DLD1 (cell line): ENCODE results near the gene UAP1L1.

ENCODE experiments used
- in situ Hi-C: cut with HindIII; loops from 2 replicates; pipeline ENCODE4 v1.10.0; 2017; ENCODE audit warnings: low sequenced_read_pairs

UAP1L1 gene

DNA sequence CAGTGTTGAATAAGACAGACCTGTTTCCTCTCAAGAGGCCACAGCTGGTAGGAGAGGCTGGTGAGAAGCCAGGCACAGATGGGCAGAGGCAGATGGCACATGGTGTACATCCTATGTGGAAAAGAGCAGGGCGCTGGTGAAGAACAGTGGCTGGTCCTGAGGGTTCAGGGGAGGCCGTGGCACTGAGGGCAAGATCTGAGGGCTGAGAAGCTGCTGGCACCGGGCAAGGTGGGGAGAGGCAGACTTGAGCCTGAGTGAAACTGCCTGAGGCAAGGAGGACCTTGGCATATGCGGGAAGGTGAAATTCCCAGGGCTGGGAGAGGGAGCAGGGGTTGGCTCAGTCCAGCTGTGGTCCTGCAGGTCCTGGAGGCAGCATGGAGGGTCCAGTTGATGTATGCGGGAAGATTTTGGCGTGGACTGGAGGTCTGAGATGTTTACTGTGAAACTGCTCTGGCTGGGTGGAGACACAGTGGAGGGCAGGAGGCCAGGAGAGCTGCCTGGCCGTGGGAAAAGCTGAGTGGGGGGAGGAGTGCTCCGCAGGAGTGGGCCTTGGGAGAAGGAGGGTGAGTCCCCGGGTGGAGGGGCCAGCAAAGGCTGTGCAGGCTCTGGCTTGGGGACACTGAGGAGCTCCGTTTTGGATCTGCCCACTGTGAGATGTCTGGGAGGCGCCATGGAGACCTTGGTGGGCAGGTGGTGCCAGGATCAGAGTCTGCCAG is 12.1 kb downstream of the UAP1L1 start:
- in situ Hi-C loops: no loop called here

DNA sequence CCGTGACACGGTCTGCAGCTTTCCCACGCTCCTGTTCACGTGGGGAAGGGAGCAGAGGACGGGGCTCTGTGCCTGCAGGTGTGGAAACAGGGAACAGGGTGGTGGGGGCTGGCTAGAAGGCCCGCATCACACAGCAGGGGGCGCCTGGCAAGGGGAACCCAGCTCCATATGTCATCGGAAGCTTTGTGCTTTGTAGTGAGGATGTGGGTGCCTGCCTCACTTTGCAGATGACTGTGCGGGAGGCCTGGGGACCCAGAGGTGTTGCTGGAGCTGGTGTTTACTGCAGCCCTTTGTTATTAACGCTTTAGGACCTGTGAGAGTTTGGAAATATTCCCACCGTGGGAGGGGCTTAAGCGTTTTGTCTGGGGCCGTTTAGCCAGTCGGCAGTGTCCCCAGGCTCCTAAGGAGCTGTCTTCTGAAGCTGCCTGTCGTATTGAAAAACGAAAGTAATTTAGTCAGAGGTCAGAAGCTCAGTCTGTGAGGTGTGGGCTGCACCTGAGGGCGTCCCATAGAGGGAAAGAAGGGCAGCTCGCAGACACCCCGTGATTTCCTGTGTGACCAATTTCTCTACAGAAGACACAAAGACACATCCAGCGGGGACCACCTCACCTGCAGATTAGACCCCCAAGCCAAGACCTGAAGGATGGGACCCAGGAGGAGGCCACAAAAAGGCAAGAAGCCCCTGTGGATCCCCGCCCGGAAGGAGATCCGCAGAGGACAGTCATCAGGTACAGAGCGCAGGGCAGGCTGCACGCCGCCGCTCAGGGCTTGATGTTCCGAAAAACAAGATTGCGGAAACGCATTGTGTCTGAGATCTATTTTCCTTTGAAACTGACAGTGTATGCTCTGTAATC is 18.6 kb downstream of the UAP1L1 start:
- in situ Hi-C loops: no loop called here

DNA sequence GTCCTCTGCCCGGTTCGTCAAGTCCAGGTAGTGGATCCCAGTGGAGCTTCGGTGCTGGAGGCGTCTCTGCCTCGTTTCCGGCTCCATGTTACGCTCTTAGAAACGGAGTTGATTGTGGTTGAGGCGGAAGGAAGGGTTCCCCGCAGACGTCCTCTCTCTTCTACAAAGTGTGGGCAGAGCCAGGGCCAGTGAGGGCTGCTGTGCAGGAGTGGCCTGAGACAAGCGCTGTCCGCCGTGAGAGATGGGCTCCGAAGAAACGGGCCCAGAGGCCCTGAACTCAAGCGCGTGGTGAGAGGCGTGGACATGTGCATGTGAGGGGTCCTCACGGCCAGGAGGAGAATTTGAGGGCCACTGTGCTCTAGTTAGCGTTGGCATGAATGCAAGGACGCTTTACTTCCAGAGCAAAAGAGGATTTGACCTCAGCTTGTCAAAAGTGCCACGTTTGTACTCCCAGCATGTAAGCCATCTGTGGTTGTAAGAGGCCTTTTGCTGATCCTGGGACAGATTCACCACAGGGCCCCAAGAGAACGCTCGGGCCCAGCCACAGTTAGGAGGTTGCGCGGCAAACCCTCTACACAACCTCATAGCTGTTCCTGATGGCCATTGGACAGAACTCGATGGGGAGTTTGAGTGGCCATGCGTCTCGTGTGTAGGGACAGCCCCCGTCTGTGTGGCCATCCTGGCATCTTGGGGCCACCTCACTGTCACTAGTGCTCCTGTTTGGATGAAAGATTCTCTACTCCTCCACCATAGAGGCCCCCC is 19.6 kb downstream of the UAP1L1 start:
- in situ Hi-C loops: no loop called here

DNA sequence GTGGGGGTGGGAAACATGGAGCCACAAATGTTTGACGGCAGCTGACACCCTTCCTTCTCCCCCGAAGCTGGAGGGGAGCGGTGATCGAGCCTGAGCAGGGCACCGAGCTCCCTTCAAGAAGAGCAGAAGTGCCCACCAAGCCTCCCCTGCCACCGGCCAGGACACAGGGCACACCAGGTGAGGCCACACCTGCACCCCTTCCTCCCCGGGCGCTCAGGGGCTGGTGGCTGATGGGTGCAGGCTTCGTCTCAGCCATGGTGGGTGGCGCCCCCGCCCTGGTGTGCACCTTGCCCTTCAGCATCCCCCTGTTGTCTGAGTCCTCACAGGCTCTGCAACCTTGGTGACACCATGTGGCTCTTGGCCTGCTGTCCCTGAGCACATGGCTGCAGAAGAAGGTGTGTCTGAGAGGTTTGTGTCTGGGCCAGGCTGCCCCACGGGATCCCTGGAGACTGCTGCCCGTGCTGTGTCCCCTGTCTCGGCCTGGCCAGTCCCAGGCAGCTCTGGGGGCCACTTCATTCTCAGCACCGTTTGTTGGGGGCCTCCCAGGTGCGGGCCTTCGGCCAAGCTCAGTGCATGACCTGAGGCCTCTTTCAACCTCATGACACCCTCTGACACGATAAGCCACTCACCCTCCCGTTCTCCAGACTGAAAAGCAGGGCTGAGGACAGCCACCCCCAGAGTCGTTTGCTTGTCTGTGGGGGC is 20.6 kb downstream of the UAP1L1 start:
- in situ Hi-C loops: no loop called here

DNA sequence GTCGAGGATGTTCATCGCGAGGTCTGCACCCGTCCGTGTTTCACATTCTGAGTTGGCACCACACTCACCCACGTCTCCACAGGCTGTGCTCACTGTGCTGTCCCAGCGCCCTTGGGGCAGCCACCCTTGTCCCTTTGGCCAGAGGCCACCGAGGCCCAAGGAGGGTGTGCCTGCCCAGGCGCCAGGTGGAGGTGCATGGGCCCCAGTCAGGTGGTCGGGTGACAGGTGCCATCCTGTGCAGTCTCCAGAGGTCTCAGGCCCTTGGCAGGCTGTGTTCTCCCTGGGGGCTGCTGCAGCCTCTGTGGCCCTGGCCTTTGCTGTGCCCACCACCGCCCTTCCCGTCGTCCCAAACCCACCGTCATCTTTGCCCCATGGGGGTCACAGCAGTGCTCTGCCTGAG is 21.9 kb downstream of the UAP1L1 start:
- in situ Hi-C loops: no loop called here

DNA sequence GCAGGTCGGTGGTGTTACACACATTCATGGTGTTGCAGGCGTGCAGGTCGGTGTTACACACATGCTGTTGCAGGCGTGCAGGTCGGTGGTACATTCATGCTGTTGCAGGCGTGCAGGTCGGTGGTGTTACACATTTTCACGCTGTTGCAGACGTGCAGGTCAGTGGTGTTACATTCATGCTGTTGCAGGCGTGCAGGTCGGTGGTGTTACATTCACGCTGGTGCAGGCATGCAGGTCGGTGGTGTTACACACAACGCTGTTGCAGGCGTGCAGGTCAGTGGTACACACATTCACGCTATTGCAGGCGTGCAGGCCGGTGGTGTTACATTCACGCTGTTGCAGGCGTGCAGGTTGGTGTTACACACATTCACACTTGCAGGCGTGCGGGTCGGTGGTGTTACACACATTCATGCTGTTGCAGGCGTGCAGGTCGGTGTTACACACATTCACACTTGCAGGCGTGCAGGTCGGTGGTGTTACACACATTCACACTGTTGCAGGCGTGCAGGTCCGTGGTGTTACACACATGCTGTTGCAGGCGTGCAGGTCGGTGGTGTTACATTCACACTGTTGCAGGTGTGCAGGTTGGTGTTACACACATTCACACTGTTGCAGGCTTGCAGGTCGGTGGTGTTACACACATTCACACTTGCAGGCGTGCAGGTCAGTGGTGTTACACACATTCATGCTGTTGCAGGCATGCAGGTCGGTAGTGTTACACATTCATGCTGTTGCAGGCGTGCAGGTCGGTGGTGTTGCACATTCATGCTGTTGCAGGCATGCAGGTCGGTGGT is 26.1 kb downstream of the UAP1L1 start:
- in situ Hi-C loops: no loop called here

DNA sequence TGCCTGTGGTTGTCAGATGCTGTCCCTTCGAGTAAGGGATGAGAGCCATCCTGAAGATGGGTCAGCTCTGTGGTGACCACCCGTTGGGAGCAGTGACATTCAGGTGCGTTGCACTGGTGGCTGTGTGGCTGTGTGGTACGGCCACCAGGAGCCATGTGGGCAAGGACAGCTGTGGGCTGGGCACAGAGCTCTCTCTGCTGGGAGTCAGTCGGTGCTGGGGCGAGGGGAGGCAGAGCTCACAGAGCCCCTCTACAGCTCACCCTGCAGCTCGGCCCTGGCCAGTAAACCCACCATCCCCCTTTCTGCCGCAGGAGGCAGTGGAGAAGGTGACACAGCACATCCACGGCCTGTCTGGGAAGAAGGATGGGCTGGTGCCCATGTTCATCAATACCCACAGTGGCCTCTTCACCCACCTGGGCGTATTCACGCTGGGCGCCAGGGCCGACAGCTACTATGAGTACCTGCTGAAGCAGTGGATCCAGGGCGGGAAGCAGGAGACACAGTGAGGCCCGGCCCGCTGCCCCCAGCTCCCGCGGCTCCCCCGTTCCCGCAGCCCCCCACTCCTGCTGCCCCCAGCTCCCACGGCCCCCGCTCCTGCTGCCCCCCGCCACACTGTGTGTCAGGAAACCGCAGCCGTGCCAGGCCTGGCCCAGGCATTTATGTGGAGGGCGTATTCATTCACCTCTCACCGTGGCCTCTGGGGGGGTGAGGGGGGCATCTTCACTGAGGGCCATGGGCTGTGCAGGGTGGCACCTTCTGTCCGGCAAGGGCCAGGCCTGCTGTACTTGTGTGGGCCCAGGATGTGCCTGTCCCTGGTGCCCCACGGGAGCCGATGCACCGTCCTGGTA is 28.7 kb downstream of the UAP1L1 start:
- in situ Hi-C loops: no loop called here

DNA sequence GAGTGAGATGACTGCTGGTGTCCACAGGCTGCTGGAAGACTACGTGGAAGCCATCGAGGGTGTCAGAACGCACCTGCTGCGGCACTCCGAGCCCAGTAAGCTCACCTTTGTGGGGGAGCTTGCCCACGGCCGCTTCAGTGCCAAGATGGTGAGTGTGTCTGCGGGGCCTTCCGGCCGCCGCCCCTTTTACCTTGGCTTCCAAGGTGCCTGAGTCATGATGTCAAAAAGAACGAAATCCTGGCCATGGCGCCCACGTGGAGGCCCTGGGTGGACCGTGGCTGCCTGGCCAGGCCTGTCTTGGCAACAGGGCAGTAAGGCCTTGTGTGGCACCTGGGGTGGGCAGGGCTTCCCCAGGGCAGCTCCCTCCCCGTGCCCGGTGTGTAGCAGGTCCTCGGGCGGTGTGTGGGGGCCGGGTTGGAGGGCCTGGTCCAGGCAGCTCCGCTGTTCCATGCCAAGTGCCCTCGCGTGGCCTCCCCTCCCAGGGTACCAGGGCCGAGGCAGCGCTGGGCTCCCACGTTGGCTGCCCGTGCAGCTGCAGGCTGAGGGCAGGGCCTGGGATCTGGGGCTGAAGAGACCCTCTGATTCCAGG is 29.4 kb downstream of the UAP1L1 start:
- in situ Hi-C loops: no loop called here

DNA sequence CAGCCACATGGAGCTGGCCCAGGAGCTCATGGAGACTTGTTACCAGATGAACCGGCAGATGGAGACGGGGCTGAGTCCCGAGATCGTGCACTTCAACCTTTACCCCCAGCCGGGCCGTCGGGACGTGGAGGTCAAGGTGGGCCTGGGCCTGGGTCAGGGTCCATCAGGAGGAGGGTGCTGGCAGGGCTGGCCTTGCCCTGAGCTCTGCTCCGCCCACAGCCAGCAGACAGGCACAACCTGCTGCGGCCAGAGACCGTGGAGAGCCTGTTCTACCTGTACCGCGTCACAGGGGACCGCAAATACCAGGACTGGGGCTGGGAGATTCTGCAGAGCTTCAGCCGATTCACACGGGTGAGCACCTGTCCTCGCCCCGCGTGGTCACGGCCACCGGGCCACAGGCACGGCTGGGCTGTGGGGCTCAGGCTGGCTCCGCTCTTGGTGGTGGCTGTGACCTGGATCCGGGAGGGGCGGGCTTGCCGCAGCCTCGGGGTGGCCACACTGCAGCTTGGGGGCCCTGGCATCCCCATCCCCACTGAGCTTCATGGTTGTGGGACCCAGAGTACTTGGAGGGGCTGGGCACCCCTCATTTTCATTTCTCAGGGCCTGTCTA is 30.1 kb downstream of the UAP1L1 start:
- in situ Hi-C loops: no loop called here

DNA sequence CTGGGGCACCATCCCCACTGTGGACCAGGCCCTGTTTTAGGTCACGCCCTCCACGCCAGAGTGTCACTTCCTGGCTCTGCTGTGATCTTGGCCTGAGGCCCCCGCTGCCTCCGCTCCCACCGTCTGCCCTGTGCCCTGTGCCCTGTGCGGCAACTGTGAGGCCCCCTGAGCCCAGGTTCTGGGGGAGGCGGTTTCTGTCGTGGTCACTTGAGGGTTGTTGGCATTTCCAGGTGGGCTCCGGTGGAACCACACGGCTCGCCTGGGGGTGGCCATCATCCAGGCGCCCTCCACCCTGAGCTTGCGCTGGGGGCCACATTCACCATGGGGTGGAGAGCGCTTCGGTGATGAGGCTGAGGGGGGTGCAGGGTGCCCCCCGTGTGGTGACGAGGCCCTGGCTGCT is 30.7 kb downstream of the UAP1L1 start:
- in situ Hi-C loops: no loop called here

DNA sequence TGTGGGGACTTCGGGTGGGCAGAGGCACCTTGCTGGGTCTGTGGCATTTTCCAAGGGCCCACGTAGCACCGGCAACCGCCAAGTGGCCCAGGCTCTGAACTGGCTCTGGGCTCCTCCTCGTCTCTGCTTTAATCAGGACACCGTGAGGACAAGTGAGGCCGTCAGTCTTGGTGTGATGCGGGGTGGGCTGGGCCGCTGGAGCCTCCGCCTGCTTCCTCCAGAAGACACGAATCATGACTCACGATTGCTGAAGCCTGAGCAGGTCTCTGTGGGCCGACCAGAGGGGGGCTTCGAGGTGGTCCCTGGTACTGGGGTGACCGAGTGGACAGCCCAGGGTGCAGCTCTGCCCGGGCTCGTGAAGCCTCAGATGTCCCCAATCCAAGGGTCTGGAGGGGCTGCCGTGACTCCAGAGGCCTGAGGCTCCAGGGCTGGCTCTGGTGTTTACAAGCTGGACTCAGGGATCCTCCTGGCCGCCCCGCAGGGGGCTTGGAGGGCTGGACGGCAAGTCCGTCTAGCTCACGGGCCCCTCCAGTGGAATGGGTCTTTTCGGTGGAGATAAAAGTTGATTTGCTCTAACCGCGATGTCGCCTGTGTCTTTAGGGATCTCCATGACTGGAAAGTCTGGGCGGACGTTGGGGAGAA is 31.4 kb downstream of the UAP1L1 start:
- in situ Hi-C loops: no loop called here

DNA sequence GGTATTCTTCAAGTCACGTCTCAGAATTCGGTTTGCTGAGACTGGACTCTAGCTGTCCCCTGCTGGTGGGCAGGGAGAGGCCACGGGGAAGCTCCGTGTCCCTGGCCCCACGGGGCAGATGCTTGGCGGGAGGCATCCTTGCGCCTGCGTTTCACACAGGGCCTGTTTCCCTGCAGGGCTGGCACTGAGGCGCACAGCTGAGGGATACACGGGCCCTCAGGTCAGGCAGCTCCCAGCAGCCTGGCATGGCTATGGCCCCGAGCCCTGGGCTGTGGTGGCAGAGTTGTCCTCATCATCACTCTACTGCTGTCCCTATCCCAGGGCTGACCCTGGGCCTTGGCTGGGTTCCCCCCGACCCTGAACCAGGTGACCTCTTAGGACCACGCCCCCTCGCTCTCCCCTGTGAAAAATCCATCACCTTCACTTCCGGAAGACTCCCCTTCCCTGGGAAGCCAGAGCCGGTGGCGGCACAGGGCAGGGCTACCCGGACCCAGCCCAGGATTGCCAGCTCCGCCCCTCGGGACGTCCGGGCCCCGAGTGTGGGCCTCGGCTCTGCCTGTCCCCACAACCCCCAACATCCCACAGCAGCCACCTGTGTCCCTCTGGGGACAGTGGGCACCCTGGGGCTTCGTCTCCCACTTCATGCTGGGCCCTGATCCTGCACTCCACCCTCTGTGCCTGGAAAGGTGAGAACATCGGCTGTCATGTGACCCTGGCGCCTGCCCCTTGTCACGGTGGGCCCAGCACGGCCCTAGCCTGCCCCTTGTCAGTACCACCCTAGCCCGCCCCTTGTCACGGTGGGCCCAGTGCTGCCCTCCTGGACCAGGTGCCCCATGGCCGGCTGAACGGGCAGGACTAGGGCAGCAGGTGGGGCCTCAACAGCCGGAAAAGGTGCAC is 32.2 kb downstream of the UAP1L1 start:
- in situ Hi-C loops: no loop called here

DNA sequence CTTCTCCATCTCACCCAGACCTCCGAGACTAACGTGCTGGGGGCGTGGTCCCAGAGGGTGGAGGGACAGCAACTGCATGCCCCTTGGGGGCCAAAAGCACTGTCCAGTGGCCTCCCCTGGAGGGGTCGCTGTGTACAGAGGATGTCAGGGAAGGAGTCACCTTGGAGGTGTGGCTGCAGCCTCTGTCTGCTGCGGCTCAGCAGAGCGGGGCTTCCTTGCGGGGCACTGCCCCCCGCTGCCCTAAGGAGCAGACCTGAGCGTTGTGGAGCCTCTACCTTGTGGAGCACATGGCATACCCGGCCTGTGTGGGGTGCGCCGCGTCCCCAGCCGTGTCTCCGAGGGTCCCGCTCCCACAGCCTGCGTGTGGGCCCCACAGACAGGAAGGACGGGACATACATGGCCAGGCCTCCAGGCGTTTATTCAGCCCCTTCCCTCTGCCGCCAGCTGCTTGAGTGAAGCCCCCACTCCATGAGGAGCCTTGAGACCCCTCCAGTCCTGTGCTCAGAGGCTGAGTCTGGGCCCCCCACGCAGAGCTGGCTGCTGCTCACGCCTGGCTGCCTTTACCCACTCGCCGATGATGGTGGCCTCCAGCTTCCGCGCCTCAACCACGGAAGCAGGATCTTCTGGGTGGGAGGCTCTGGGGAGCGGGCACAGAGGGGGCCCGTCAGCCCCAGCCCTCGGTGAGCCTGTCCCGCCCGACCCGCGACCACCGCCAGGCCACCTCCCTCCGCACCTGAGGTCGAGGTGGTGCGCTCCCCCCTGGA is 33.0 kb downstream of the UAP1L1 start:
- in situ Hi-C loops: no loop called here

DNA sequence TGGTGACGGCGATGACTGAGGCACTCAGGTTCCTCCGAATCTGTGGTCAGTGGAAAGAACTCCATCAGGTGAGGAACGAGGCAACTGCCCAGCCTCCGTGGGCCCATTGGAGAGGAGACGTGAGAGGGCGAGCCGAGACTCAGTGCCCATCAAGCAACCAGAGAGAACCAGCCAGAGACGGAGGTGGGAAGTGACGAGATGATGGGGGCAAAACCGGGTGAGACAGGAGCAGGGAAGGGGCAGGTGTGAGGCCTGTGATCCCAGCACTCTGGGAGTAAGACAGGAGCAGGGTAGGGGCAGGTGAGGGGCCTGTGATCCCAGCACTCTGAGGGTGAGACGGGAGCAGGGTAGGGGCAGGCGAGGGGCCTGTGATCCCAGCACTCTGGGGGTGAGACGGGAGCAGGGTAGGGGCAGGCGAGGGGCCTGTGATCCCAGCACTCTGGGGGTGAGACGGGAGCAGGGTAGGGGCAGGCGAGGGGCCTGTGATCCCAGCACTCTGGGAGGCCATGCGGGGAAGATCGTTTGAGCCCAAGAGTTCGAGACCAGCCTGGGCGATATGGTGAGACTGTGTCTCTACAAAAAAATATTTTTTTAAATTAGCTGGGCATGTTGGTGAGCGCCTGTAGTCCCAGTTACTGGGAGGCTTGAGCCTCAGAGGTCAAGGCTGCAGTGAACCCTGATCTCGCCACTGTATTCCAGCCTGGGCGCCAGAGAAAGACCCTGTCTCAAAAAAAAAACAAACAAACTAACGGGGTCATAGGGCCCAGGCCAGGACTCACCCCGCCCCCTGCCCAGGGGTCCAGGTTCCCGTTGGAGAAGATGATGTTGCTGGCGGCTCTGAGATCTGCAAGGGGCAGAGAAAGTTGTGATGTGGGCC is 33.8 kb downstream of the UAP1L1 start:
- in situ Hi-C loops: no loop called here

DNA sequence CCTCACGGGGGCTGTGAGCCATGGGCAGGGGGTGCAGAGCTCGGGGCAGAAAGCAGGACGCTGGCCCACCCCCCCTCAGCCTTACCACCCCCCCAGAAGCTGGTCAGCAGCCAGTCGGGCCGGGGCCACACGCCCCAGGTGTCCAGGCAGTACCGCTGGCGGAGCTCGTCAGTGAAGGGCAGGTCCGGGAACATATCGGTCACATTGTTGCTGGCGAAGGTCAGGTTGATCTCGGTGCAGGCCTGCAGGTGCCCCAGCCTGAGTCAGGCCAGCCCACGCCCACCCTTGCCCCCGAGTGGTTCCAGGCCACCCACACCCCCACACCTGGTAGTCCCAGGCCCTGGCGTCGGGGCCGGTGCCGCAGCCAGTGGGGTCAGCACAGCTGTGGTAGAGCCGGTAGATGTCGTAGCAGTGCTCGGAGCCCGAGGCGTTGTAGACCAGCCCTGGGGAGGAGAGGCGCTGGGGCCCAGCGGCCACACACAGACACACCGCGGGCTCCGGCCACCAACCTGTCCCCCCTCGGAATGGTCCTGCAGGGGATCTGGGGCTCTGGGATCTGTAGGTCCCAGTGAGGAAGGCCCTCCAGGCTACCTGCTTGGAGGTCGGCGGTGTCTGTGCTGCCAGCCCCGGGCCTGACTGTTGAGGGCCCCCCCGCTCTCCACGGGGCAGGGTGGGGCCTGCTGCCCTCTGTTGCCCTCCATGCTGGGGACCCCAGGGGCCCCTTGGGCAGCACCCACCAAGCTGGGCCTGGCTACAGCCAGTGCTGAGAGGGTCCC is 34.7 kb downstream of the UAP1L1 start:
- in situ Hi-C loops: no loop called here
